RWPE2 (cell line): ENCODE results near the gene TAB2.

ENCODE experiments used
- ATAC-seq: fragments of 200-7000 bp; cut with Tn5 transposase; 3 replicates; pipeline ENCODE4 v1.9.1; 2021; ENCODE audit warnings: low read depth
- DNase-seq: peaks from one replicate; pipeline ENCODE4 v3.0.0-alpha.2; 2020; ENCODE audit warnings: low spot score
- H3K27ac ChIP-seq: fragments of 450-650 bp; 2 replicates; pipeline ENCODE4 v1.5.1; 2017; ENCODE audit warnings: mild to moderate bottlenecking; ENCODE audit not compliant: poor library complexity, severe bottlenecking
- H3K27me3 ChIP-seq: fragments of 250-450 bp; sonication (Bioruptor Pico); 2 replicates; pipeline ENCODE4 v1.5.1; 2021; ENCODE audit warnings: mild to moderate bottlenecking, moderate library complexity; ENCODE audit not compliant: insufficient read depth, poor library complexity, severe bottlenecking
- H3K36me3 ChIP-seq: fragments of 250-450 bp; sonication (Bioruptor Pico); 2 replicates; pipeline ENCODE4 v1.5.1; 2020; ENCODE audit warnings: low read depth, mild to moderate bottlenecking, moderate library complexity
- H3K4me1 ChIP-seq: fragments of 250-450 bp; sonication (Bioruptor Pico); 2 replicates; pipeline ENCODE4 v1.5.1; 2021; ENCODE audit warnings: mild to moderate bottlenecking, moderate library complexity; ENCODE audit not compliant: insufficient read depth, poor library complexity, severe bottlenecking
- H3K4me3 ChIP-seq: fragments of 250-450 bp; sonication (Bioruptor Pico); 2 replicates; pipeline ENCODE4 v1.5.1; 2021; ENCODE audit warnings: mild to moderate bottlenecking, moderate library complexity; ENCODE audit not compliant: severe bottlenecking
- H3K9me3 ChIP-seq: fragments of 250-450 bp; sonication (Bioruptor Pico); 2 replicates; pipeline ENCODE4 v1.5.1; 2021; ENCODE audit warnings: mild to moderate bottlenecking, moderate library complexity; ENCODE audit not compliant: severe bottlenecking
- TF ChIP-seq, protein P1 (sequence below): fragments of 450-650 bp; IDR thresholded peaks from one replicate; pipeline ENCODE4 v1.5.1; 2017; ENCODE audit warnings: mild to moderate bottlenecking, moderate library complexity; ENCODE audit not compliant: poor library complexity, severe bottlenecking

TAB2 gene

DNA sequence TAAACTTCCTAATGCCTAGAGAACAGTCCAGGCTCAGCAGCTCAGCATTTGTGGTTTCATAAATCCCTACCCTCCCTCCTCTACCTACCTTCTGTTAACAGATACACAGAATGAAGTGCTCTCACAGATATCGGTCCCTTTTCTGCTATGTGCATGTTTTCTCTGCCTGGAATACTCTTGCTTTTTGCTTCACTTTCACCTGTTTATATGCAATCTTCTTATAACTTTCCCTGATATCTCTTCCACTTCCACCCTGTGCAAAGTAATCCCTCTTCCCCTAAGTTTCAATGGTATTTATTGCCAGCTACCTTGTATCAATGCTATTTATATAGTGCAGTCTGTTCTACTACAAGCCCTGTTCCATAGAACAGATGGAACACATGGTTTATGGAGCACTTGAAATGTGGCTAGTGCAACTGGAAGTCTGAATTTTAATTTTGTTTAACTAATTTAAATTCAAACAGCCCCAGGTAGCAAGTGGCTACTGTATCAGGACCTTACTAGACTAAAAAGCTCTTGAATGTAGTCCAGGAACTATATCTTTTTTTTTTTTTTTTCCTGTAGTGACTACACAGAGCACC lies 3.1 kb upstream of the TAB2 start:
- Histone ChIP-seq H3K36me3 (no peaks in the 10 kb centered on the region), H3K27ac (no peak overlapping the region), H3K4me1 (peaks cover 2% of the 10 kb centered on the region), H3K27me3 (no peaks in the 10 kb centered on the region), H3K9me3 (no peaks in the 10 kb centered on the region), H3K4me3 (no peak overlapping the region)
- DNase-seq (no peak), ATAC-seq (no peak)
- TF ChIP-seq, protein P1, sequence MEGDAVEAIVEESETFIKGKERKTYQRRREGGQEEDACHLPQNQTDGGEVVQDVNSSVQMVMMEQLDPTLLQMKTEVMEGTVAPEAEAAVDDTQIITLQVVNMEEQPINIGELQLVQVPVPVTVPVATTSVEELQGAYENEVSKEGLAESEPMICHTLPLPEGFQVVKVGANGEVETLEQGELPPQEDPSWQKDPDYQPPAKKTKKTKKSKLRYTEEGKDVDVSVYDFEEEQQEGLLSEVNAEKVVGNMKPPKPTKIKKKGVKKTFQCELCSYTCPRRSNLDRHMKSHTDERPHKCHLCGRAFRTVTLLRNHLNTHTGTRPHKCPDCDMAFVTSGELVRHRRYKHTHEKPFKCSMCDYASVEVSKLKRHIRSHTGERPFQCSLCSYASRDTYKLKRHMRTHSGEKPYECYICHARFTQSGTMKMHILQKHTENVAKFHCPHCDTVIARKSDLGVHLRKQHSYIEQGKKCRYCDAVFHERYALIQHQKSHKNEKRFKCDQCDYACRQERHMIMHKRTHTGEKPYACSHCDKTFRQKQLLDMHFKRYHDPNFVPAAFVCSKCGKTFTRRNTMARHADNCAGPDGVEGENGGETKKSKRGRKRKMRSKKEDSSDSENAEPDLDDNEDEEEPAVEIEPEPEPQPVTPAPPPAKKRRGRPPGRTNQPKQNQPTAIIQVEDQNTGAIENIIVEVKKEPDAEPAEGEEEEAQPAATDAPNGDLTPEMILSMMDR = no peak

DNA sequence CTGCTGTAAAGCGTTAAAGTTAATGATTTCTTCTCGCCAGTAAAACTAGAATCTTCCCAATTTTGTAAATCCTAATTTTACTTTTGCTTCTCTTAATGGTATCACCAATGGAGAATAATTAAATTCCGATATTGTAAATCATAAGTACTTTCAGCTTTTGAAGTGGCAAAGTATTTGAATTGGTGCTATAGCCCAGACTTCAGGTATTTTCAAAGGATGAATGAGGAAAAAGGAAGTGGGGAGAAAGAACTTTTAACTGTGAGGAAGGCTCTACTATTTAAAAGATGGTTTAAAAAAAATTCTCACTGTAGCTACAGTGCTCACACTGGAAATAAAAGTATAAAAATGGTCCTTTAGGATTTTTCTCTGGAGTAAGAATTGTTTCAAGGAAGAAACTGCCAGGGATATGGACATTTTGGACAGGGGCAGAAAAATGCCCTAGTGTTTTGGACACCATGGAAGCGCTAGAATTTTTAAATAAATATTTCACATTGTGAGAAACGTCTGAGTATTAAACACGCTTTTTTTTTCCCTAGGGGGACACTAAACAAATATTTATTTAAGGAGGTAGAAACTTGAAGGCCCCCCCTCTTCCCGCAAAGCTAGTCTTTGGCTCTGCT lies 1.3 kb upstream of the TAB2 start:
- Histone ChIP-seq H3K27me3 (no peaks in the 10 kb centered on the region), H3K27ac (peak overlapping the region; percentile 92), H3K9me3 (no peaks in the 10 kb centered on the region), H3K36me3 (no peaks in the 10 kb centered on the region), H3K4me3 (peak overlapping the region; percentile 85), H3K4me1 (peaks cover 16% of the 10 kb centered on the region)
- no peak for ATAC-seq
- TF ChIP-seq, protein P1 = no peak
- DNase-seq = no peak

DNA sequence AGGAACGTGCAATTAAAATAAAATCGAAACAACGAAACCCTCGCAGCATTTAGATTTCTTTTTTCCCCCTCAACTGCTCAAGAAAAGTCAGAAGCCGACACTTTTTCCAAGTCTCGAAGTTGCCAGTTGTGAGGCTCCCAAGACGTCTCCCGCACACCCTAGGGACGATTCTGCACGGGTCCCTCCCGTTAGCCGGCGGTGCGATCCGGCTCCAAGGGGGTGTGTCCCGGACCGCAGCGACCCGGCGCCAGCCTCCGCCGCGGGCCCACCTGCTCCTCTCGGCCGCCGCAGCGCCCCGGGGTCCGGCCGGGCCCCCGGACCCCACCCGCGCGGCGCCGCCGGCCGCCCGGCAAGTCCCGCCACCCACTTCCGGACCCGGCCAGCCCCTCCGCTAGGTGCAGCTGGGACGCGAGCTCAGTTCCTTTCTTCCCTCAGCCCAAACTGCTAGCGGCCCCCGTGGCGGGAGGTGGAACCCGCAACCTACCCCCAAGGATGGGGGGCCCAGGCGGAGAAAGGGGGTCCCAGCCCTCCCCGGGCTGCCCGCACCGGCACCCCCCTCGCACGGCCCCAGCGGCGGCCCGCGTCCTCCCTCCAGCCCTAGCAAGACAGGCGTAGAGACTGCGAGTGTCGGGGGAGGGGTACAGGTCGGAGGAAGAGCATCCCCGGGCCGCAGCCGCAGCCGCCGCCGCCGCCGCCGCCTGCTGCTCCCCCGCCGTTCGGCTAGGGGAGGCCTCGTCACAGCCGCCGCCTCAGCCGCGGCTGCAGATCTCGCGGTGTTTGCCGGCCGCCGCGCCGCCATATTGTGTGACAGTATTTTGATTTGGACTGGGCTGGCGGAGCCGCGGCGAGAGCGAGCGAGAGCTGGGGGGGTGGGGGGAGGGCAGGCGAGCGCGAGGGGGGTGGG lies 520 bp upstream of the TAB2 start:
- no peaks in the 10 kb centered on the region for H3K9me3 ChIP-seq
- peak overlapping the region; percentile 92 for H3K27ac ChIP-seq
- peaks cover 22% of the 10 kb centered on the region for H3K4me1 ChIP-seq
- peak; percentile 83 for DNase-seq
- TF ChIP-seq, protein P1 = peak; percentile 21
- no peaks in the 10 kb centered on the region for H3K36me3 ChIP-seq
- peak overlapping the region; percentile 85 for H3K4me3 ChIP-seq
- no peaks in the 10 kb centered on the region for H3K27me3 ChIP-seq
- ATAC-seq = peak; percentile 91

DNA sequence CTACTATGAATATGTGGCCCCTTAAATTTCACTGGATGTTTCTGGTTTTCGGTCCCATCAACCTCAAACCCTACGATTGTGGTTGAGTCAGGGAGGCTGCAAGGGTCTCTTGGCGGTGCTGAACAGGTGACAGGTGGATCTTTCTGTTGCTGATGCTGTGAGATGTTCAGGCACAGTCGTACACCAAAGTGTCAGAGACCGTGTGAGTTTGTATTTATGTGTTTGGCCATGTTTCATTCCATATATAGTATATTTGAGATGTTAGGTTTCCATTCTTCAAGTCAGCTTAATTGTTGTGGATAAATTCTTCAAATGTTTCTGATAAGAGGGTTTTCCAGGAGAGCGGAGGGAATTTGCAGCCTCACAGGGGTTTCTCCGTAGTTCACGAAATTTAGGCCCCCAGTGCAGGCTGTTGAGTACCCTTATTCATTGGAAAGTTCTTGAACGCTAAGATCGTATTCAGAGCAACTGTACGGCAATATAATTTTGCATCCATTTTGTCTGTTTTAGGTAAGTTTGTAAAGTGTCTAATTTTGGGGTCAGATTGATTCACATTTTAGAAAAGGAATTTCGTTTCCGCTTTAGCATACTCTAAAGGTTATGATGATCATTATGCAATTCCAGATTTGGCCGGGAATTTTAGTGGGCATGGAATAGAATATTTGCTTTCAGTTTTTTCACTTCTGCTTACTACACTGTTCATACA lies 1.2 kb downstream of the TAB2 start:
- no peaks in the 10 kb centered on the region for H3K36me3 ChIP-seq
- ATAC-seq (peak; percentile 18; the same call in 2 of the 3 replicates), DNase-seq (no peak)
- H3K4me3 ChIP-seq = peak overlapping the region; percentile 85
- H3K9me3 ChIP-seq = no peaks in the 10 kb centered on the region
- TF ChIP-seq, protein P1 = no peak
- H3K27me3 ChIP-seq = no peaks in the 10 kb centered on the region
- H3K4me1 ChIP-seq = peaks cover 36% of the 10 kb centered on the region
- peak overlapping the region; percentile 92 for H3K27ac ChIP-seq
